Right kidney (tissue), 1 donor: ENCODE results near the gene PRKCH.

Experiments
- DNase-seq: peaks from one replicate; pipeline ENCODE4 v3.0.0-alpha.2; 2016

Gene PRKCH

DNA sequence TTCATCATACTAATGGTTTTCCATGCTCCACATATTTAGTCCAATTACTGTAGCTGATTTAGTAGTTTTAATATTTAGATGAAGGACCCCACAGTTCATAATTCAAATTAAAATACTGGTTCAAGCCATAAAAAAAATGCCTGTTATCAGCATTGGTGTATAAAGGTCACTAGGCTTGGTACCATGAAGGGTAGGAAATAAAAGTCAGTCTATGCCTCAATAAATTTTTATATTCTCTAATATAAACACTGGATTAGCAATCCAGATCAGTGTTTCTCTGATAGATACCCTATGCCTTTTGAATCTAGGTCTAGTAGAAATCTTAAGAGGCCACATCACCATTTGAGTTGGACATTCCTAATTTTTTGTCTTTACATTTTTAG is 210.7 kb downstream of the PRKCH start:
- DNase-seq: no peak

DNA sequence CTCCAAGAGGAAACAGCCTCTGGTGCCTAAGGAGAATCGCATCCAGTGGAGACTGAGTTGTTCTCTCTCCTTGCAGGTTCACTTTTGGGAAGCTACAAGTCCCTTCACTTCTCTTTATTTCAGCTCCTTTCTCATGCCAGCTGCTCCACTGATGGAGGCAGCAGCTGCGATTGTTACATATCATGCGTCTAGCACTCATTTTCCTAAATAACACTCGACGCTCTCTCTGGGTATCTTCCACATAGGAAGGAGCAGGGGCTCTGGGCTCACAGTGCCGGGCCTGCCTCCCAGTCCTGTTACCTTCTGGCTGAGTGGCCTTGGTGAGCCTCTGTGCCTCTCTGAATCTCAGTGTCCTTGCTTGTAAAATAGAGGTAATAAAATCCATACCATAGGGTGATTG is 211.4 kb downstream of the PRKCH start:
- no peak for DNase-seq

DNA sequence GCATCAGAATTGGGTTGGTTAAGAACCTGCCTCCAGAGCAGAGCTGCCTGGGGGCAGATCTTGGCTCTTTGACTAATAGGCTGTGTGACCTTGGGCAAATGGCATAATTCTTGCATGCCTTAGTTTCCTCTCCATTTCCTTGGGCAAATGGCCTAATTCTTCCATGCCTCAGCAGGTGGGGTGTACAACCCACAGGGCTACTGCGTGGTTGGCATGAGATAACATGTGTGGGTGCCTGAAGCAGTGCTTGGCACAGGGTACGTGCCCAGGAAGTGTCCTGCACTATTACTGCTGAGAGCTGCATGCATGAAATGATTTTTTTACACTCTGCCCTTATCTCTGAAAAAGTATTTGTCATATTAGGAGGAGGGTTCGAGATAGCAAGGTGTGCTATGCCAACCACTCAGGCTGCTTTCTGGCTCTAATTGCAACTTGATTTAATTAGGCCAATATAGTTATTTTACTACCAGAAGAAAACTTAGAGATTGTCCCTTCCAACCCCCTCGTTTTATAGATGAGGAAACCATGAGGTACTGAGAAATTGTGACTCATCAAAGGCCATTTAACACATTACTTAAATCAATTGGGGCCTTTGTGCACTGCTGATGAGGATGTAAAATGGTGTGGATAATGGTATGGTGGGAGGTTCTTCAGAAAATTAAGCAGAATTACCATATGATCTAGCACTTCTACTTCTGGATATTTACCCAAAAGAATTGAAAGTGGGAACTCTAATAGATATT is 212.3 kb downstream of the PRKCH start:
- DNase-seq: no peak

DNA sequence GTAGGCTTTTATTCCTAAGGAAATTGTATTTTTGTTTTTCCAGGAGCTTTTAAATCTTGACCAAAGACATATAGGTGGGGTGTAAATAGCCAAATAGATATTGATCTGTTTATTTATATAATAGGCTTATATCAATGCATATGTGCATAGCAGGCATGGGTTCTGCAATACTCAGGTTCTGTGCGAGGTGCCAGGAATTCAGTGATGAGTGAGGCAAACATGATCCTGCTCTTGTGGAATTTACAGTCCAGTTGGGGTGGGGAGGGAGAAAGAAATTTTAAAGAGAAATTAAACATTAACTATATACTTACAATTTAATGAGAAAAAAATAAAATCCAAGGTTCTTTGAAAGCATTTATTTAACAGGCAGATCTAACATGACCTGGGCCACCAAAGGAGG is 213.7 kb downstream of the PRKCH start:
- no peak for DNase-seq

DNA sequence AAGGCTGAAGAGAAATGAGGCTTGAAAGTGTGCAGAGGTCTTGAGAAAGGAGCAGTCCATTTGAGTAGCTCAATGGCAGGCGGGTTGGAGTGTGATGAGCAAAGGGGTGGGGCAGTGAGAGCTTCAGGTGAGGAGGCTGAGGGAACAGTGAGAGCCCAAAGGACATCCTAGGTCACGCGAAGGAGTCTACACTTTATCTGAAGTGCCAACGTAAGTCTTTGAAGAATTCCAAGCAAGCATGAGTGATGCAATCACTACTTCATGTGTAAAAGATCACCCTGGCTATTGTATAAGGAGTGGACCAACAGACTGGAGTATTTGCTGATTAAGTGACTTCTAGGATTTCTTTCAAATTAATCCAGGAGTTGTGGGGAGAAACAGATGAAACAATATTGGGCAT is 214.1 kb downstream of the PRKCH start:
- DNase-seq: no peak

DNA sequence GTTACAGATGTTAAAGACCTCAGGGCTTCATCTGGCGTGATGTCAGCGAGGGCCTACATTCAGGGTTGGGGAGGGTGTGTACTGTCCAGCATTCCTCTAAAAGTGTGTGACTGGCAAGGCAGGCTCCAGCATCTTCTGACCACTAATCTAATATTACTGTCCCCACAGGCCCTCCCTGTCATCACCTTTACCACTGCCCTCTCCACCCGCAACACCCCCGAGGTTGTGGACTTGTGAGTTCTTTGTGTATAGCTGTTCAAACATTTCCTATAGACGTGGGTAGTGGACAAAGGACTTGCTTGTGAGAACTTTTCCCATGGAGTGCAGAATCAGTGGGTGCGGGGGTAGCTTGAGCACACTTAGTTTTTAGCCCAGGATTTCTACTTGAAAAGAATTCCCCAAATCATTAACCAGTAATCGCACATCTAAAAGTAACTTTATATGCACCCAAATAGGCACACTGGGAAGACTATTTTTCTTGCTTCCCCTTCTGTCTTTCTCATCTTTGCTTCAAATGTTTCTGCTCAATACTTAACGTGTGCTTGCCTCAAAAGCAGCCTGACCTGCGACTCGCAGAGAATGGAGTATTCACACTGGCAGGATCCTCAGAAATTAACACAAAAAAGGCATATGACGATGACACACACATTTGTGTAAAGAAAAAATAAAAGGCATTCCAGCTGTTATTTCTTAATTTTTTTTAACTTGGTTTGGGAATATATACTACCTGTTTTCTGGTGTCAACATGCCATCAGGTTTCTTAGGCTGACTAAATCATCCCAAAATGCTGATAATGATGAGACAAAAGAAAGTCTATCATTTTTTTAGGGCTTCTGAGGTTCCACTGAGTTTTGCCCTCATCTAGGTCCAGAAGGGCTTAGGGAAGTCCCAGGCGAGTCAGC is 215.5 kb downstream of the PRKCH start:
- no peak for DNase-seq

DNA sequence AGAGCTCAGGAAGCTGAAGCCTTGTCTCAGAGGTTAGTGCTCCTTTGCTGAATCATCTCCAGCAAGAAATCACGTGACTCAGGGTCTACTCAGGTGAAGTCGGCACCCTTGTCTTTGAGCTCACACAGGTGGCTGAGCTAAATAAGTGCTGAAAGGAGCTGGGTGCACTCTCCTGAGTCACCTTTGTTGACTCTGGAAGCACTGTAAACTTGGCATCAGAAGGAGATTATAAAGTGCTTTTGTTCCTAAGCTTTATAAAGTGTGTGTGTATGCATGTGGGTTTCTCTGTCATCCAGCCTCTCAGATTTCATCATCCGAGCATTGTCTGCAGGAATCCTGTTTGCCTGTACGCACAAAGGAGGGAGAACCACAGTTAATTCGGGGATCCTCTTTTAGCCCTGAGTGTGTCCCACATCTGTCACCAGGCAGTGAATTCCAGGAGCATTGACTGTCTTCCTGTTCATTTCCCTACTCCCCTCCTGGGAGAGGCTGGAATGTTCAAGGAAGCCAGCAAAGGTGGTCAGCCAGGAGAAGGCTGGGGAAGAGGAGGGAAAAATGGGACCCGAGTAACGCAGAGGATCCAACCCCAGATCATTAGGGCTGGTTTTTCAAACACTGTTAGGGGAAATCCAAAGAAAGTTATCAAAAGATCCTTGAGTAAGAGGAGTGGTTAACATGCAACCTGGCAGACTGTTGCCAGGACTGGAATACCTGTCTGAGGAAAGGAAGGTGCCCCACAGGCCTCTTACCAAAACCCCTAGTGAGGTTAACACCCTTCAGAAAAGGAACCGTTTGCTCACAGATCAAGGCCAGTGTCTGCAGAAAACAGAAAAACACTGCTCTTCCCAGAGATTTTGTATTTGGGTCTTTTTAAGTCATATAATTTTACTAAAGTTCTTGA is 216.4 kb downstream of the PRKCH start:
- DNase-seq: no peak

DNA sequence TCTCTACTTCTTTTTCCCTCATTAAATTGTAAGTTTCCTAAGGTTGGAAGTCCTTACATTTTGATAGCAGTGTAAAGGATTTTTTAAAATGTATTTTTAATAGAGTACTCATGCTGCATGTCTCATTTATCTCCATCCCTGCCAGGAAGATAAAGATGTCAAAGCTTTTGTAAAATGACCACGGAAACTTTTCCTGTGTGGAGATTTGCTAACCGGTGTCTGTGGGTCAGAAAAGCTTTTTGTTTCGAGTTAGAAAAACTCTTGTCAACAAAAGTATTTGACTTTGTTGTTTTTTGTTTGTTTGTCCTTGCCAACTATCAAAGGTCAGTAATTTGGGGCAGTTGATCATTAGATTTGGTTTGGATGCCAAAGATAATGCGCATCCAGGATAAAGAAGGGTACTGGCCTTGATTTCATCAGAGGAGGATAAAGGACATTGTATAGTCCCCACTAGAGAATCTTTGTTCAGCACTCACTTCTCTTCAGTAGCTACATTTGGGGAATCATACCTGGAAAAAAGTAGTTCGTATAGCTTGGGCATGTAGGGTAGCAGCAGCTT is 217.2 kb downstream of the PRKCH start:
- no peak for DNase-seq

DNA sequence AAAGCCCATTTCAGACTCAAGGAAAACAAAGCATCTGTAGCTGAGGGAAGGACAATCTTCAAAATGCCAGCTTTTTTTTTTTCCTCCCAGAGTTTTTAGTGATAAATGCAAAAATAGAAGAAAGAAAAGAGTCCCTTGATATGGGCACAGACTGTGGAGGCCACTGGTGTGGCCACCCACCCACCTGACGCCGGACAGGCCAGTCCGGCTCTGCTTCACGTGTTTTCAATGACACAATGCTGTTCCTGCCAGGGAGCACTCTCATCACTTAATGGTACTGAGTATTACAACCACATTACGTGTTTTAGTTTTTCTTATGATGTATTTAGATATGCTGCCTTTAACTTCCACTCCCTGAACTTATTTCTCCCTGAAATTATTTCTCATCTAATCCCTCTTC is 218.3 kb downstream of the PRKCH start:
- no peak for DNase-seq

DNA sequence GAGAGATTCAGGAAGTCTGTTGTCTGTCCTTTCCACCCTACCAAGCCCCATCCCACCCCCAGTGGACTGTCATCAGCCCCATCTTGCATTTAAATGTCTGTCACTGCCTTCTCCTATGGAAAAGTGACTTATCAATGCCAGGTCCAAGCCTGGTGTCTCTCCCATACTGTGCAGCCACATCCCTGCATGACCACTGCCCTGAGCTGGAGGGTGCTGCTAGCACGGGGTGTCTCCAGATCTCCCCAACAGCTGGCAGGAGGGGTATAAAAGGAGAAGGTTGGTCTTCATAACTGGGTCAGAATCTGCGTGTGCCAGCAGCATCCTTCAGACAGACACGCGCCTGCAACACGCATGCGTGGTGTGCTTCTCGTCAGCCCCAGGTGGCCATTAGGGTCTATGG is 219.6 kb downstream of the PRKCH start:
- DNase-seq: no peak

DNA sequence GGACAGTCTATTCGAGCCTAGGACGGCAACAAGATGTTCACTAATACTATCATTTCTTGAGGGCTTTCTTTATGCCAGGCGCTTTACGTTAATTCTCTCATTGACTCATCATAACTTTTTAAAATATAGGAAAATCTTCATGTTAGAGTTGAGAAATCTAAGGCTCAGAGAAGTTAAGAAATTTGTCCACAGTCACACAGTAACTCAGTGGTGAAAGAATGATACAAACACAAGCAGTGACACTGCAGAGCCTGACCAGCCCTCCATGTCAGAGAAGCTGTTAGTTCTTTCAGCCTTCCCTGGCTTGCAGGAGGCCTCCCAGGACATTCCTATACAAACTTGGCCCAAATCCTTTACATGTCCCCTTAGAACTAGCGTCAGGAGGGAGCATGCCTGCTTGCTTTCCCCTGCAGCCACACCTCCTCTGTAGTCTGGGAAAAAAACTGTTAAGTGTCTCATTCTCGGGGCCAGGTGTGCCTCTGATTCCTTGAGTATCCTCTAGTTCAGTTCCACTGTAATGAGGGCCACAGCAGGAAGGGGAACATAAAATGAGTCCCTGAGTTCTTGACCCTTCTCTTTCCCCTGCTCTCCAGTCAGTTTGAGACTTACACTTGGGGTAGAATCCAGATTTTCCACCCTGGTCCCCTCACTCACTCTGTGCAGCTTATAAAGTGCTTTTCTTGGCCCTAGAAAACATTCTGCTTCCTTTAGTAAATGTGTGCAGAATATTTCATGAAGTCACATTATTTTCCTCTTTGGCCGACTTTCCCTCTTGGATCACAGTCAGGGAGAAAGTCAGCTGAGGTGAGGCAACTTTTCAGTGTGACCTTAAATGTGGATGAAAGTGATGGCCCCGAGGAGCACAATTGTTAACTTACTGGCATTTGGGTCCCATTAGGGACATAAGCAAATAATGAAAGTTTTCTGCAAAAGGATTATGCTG is 221.7 kb downstream of the PRKCH start:
- DNase-seq: no peak

DNA sequence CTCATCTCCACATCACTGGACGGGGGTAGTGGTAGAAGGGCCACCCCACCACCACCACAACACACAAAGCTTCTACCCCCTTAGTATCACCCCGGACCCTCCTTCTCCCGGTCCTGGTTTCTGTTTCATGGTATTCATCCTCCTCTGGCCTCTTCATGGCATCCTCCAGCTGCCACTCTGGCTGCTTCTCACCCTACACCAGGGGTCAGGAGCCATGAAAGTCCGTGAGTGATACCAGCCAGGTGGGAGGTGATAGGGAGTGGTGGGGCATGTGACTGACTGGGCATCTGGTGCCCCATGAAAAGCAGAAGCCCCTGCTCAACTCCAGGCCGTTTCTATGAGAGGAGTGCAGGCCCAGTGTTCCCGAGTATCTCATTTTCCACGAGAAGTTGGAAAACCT is 222.6 kb downstream of the PRKCH start:
- no peak for DNase-seq

DNA sequence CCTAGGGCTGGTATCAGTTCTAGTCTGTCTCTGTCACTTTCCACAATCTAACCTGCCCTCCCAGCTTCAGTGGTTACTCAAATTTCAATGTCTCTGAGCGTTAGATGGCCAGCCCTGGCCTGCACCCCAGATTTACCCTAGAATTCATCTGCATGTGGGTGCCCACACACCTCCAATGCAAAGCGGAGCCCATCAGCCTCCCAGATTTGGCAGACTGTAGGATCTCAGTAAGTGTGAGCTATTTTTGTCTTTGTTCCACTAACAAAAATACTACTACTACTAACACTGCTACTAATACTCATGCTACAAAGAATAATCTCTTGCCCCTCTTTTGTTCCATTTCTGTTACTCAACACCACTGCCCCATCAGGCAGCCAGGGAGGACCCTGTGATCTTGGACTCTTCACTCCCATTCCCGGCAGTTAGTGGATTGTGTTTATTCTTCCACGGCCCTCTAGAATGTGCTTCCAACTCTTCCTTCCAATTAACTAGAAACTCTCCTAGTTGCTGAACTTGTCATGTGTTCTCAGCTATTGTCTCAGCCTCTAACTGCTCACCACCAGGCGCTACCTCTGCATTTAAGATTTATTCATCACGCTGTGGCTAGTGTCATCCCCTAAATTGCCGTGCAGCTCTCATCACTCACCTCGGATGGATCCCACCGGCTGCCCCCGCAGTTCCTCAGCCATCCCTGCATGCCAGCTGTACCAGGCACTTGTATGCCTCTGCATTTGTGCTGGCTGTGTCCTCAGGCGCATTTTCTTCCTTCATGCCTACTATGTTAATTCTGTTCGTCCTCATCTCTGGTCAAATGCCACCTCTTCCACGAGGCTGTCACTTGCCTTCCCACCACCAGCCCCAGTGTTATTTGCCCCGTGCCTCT is 223.3 kb downstream of the PRKCH start:
- no peak for DNase-seq

DNA sequence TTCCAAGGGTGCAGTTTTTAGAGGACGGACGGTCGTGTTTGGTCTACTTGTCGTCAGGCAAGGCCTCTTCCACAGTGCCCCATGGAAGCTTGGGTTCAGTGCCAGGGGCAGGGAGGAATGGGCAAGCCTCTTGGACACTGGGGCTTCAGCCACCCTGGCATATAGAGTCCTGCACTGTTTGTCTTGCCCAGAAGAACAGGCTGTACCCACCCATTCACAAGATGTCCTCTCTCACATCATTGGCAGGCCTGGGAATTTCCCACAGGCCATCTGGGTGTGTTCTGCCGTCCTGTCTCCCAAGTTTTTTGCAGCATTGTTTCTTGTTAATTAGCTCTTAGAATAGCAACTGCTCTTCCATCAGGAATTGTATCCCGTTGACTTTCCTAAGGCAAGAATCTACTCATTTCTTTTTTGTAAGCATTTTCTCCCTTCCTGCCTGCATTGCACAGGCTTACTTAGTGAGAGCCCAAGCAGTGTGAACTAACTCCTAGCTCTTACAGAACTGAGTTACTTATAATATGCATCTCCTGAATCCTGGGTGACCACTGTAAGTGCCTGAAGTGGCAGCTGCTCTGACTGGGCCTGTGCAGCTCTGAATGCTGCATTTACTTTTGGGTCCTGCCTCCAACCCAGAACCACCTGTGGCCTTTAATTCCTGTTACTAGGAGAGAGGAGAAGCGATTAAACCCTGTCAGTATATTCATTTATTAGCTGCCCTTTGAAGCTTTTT is 224.5 kb downstream of the PRKCH start:
- DNase-seq: no peak

DNA sequence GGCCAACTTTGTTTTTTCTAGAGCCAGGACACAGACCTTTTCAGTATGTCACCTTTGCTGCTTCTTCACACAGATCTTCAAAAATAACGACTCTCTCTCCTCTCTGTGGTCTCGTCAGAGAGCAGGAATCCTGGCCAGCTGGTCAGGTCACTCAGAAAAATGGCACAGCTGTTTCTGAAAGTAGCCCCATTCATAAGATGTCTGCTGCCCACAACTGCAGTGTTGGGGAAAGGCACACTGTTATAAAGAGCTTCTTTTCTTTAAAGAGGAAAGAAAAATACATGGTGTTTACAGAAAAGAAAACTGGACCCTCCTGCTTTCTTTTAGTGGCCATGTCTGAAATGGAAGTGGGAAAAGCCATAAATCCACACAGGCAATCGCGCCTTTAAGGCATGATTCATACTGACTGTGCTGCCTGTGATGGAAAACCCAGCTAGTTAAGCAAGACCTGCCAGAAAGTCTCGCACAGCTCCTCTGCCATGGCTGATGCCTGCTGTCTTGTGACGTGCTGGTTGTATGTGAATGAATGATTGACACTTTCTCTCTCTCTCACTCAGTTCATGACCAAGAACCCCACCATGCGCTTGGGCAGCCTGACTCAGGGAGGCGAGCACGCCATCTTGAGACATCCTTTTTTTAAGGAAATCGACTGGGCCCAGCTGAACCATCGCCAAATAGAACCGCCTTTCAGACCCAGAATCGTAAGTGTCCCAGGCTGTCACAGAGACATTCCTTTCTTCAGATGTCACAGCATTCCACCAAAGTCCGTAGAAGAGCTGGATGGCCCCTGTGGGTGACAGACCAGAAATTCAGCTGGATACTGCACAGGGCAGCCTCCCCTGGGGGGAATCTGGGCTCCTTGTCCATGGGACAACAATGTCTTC is 226.0 kb downstream of the PRKCH start:
- DNase-seq: no peak

DNA sequence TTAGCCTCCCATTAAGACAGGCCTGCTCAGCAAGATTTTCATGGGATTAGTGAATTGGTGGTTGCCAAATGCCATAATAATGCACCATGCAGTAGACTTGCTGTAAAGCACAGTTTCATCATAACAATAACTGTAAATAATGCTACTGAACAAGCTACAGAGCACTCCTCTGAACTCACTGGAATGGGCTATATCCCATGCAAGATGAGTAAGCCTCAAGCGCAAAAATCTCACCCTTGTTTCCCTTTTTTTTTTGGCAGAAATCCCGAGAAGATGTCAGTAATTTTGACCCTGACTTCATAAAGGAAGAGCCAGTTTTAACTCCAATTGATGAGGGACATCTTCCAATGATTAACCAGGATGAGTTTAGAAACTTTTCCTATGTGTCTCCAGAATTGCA is 228.0 kb downstream of the PRKCH start:
- DNase-seq: no peak

DNA sequence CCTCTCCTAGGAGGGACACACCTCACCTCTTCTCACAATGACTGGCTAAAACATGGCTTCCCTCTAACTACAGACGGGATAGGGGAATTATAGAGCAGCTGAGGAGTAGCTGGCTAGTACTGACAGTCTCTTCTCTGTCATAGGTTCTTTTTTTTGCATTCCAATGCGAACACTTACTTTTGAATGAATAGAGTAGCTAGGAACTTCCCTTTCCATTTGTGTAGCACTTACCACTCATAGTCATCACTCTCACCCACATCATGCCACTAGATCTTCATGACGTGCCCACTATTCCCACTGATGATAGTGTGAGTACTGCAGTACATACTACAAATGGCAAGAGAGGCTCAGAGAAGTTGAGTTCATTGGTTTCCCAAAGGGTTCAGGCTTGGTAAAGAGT is 230.0 kb downstream of the PRKCH start:
- DNase-seq: no peak

DNA sequence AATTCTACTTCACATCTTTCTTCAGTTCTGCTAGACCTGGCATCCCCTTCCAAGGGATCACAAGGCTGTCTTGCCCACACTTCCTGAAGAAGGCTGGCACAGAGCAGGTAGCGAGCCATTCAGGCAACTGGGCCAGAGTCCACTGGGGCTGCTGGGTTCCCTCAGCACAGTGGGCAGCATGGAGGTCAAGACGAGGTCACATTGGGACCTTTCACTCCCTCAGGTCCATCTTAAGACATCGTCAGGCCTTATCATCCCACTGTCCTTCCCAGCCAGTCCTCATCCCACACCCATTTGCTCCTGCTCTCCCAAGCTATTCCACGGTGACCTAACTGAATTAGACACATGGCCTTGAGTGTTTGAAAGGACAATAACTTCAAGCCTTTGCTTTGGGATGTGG is 230.9 kb downstream of the PRKCH start:
- no peak for DNase-seq
